ENCODE measurements around the gene HIGD1A.

Gene HIGD1A

GRCh38 chr3:42801784-42802183, 2.5 kb downstream of the HIGD1A start:
- DNase-seq = no peak

- no peak for DNase-seq
Measured at GRCh38 chr3:42801048-42801620, 3.2 kb downstream of the HIGD1A start.

- no peak for DNase-seq
Measured at GRCh38 chr3:42800251-42800650, 4.0 kb downstream of the HIGD1A start.

- no peak for DNase-seq
Measured at GRCh38 chr3:42799376-42799775, 4.9 kb downstream of the HIGD1A start.

GRCh38 chr3:42796332-42796885, 7.9 kb downstream of the HIGD1A start:
- no peak for DNase-seq

- DNase-seq = no peak
Measured at GRCh38 chr3:42795621-42796181, 8.6 kb downstream of the HIGD1A start.

GRCh38 chr3:42790714-42791229, 13.5 kb downstream of the HIGD1A start:
- no peak for DNase-seq

GRCh38 chr3:42786631-42787030, 17.7 kb downstream of the HIGD1A start:
- DNase-seq = no peak

GRCh38 chr3:42786212-42786611, 18.1 kb downstream of the HIGD1A start:
- no peak for DNase-seq

- peak in 3 of 51 donors; percentile 10 to 65 (median 30) for DNase-seq
Measured at GRCh38 chr3:42780892-42781700, 23.2 kb downstream of the HIGD1A start.

- DNase-seq = no peak
Measured at GRCh38 chr3:42780398-42780797, 23.9 kb downstream of the HIGD1A start.

- DNase-seq = no peak
Measured at GRCh38 chr3:42778644-42779043, 25.6 kb downstream of the HIGD1A start.

- no peak for DNase-seq
Measured at GRCh38 chr3:42773409-42773751, 30.9 kb downstream of the HIGD1A start.

GRCh38 chr3:42772670-42773408, 31.5 kb downstream of the HIGD1A start, which contains the start of gene CCDC13:
Gene CCDC13 (minus strand): TSS chr3:42773253. CDS start chr3:42758345, 14,908 bp downstream.
- peak; percentile 28 to 95 (median 87) for DNase-seq

GRCh38 chr3:42771271-42771670, 33.0 kb downstream of the HIGD1A start:
- no peak for DNase-seq

GRCh38 chr3:42769477-42770131, 34.7 kb downstream of the HIGD1A start:
- DNase-seq = no peak

GRCh38 chr3:42764561-42765295, 39.6 kb downstream of the HIGD1A start:
- DNase-seq = no peak

GRCh38 chr3:42764115-42764514, 40.2 kb downstream of the HIGD1A start:
- no peak for DNase-seq

- DNase-seq = peak in 2 of 51 donors; percentile 10 to 15
Measured at GRCh38 chr3:42763021-42763420, 41.3 kb downstream of the HIGD1A start.

GRCh38 chr3:42762046-42762724, 42.1 kb downstream of the HIGD1A start:
- DNase-seq = no peak
